IMR-90 (cell line): Measurements from ENCODE around the gene USP24. TPM values are rescaled to one million over a fixed set of nuclear protein-coding genes. Genes with fewer than 3 reads are reported as not detected.

Experiments
- ATAC-seq: fragments of 200-7000 bp; cut with Tn5 transposase; 2 replicates; pipeline ENCODE4 v1.9.1; 2020; ENCODE audit warnings: low read depth, mild to moderate bottlenecking, moderate library complexity
- BruUV-seq: library from RNA; stranded (reverse); fragments of 400-500 nt; replicated peaks from 2 replicates; lab custom pipeline; 2021; lab: Mats Ljungman, UMichigan
- CTCF ChIA-PET: fragments of 300-600 bp; formaldehyde crosslinking; extraction: SDS; loops from one replicate; lab custom pipeline; 2021; ENCODE audit warnings: antibody characterized with exemption; lab: Yijun Ruan, JAX
- POLR2A ChIA-PET: fragments of 300-600 bp; sonication (Branson Sonifier 250); formaldehyde crosslinking; loops from one replicate; lab custom pipeline; 2022; ENCODE audit warnings: antibody characterized with exemption; ENCODE audit not compliant: unreplicated experiment; lab: Charles Lee
- DNase-seq: peaks from one replicate; pipeline ENCODE4 v3.0.0; 2013
- H2AFZ ChIP-seq: replicated peaks from 2 replicates; pipeline ENCODE3; 2013; ENCODE audit warnings: low read length, mild to moderate bottlenecking; ENCODE audit not compliant: poor library complexity
- H2AK5ac ChIP-seq: 2 replicates; pipeline ENCODE4 v1.6.1; 2013; ENCODE audit warnings: low read depth, low read length, inconsistent platforms
- H2AK9ac ChIP-seq: replicated peaks from 2 replicates; pipeline ENCODE3; 2013; ENCODE audit warnings: mild to moderate bottlenecking, low read depth, low read length, moderate library complexity; ENCODE audit not compliant: poor library complexity
- H2BK120ac ChIP-seq: 2 replicates; pipeline ENCODE4 v1.6.1; 2013; ENCODE audit warnings: low read depth, low read length, inconsistent platforms
- H2BK15ac ChIP-seq: 3 replicates; pipeline ENCODE4 v1.6.1; 2013; ENCODE audit warnings: low read depth, low read length, inconsistent platforms
- H2BK20ac ChIP-seq: 2 replicates; pipeline ENCODE4 v1.6.1; 2013; ENCODE audit warnings: low read depth, mild to moderate bottlenecking, inconsistent platforms, low read length, moderate library complexity
- H2BK5ac ChIP-seq: 2 replicates; pipeline ENCODE4 v1.6.1; 2013; ENCODE audit warnings: mild to moderate bottlenecking, low read depth, low read length, inconsistent platforms; ENCODE audit not compliant: poor library complexity, severe bottlenecking
- H3K14ac ChIP-seq: replicated peaks from 2 replicates; pipeline ENCODE4 v1.6.1; 2013; ENCODE audit warnings: low read depth, low read length, inconsistent platforms
- H3K18ac ChIP-seq: 2 replicates; pipeline ENCODE4 v1.6.1; 2013; ENCODE audit warnings: low read depth, low read length, control low read depth
- H3K23ac ChIP-seq: 2 replicates; pipeline ENCODE4 v1.6.1; 2013; ENCODE audit warnings: low read depth, low read length, inconsistent platforms
- H3K27ac ChIP-seq: 2 replicates; pipeline ENCODE4 v1.5.1; 2013; ENCODE audit warnings: mild to moderate bottlenecking, control low read depth, low read length; ENCODE audit not compliant: insufficient read depth
- H3K27me3 ChIP-seq: 2 replicates; pipeline ENCODE4 v1.6.1; 2013; ENCODE audit warnings: low read length; ENCODE audit not compliant: control insufficient read depth, insufficient read depth
- H3K36me3 ChIP-seq: 2 replicates; pipeline ENCODE4 v1.6.1; 2013; ENCODE audit warnings: low read length, mixed read lengths; ENCODE audit not compliant: control insufficient read depth, insufficient read depth
- H3K4ac ChIP-seq: 2 replicates; pipeline ENCODE4 v1.6.1; 2013; ENCODE audit warnings: low read depth, low read length, inconsistent platforms
- H3K4me1 ChIP-seq: 2 replicates; pipeline ENCODE4 v1.6.1; 2013; ENCODE audit warnings: low read length, mixed read lengths; ENCODE audit not compliant: control insufficient read depth, insufficient read depth
- H3K4me2 ChIP-seq: 2 replicates; pipeline ENCODE4 v1.6.1; 2013; ENCODE audit warnings: low read depth, mild to moderate bottlenecking, control low read depth, low read length, moderate library complexity
- H3K4me3 ChIP-seq: 2 replicates; pipeline ENCODE4 v1.5.1; 2013; ENCODE audit warnings: low read depth, mild to moderate bottlenecking, control low read depth, low read length, moderate library complexity; ENCODE audit not compliant: insufficient read depth
- H3K56ac ChIP-seq: 2 replicates; pipeline ENCODE4 v1.6.1; 2013; ENCODE audit warnings: low read length, inconsistent platforms; ENCODE audit not compliant: insufficient read depth; ENCODE audit errors: extremely low read depth
- H3K79me1 ChIP-seq, 2 experiments: 2 replicates each; pipeline ENCODE4 v1.6.1; 2013; ENCODE audit warnings: low read length in 2 of 2, inconsistent platforms in 1 of 2, low read depth in 1 of 2
- H3K9ac ChIP-seq: 2 replicates; pipeline ENCODE4 v1.6.1; 2013; ENCODE audit warnings: low read depth, low read length, control low read depth
- H3K9me1 ChIP-seq: 2 replicates; pipeline ENCODE4 v1.6.1; 2013; ENCODE audit warnings: low read length, inconsistent platforms; ENCODE audit not compliant: insufficient read depth
- H3K9me3 ChIP-seq: 2 replicates; pipeline ENCODE4 v1.6.1; 2013; ENCODE audit warnings: low read length; ENCODE audit not compliant: control insufficient read depth, insufficient read depth
- H4K20me1 ChIP-seq: 2 replicates; pipeline ENCODE4 v1.6.1; 2013; ENCODE audit warnings: low read length, inconsistent platforms; ENCODE audit not compliant: insufficient read depth
- H4K5ac ChIP-seq: 2 replicates; pipeline ENCODE4 v1.6.1; 2013; ENCODE audit warnings: mild to moderate bottlenecking, low read depth, low read length, control low read depth
- H4K8ac ChIP-seq, 2 experiments: 2 replicates each; pipeline ENCODE4 v1.6.1; 2013; ENCODE audit warnings: low read depth in 2 of 2, low read length in 2 of 2, control low read depth in 1 of 2, inconsistent platforms in 1 of 2
- H4K91ac ChIP-seq: 2 replicates; pipeline ENCODE4 v1.6.1; 2013; ENCODE audit warnings: low read depth, low read length, inconsistent platforms; ENCODE audit not compliant: insufficient read depth
- BHLHE40 ChIP-seq: fragments of 150-350 bp; IDR thresholded peaks from 2 replicates; pipeline ENCODE4 v1.6.1; 2016; ENCODE audit warnings: mild to moderate bottlenecking, low read depth, low read length
- CHD1 ChIP-seq: IDR thresholded peaks from 2 replicates; pipeline ENCODE4 v1.6.1; 2012; ENCODE audit warnings: low read depth, low read length, improper control_type of control experiment
- FOS ChIP-seq: fragments of 150-350 bp; IDR thresholded peaks from 2 replicates; pipeline ENCODE4 v1.6.1; 2016; ENCODE audit warnings: low read depth, low read length
- NFE2L2 ChIP-seq: fragments of 150-350 bp; IDR thresholded peaks from 2 replicates; pipeline ENCODE4 v1.6.1; 2016; ENCODE audit warnings: low read depth, mild to moderate bottlenecking, low read length
- RAD21 ChIP-seq: IDR thresholded peaks from 2 replicates; pipeline ENCODE4 v1.6.1; 2012; ENCODE audit warnings: low read length, improper control_type of control experiment
- RCOR1 ChIP-seq: IDR thresholded peaks from 2 replicates; pipeline ENCODE4 v1.6.1; 2012; ENCODE audit warnings: mild to moderate bottlenecking, low read length, improper control_type of control experiment; ENCODE audit not compliant: insufficient replicate concordance
- WGBS, 2 experiments: methylation state at CpG; one replicate each; pipeline versions ENCODE4 v1.1.5 to v1.1.7; 2013; ENCODE audit warnings: missing lambda C conversion rate in 2 of 2; ENCODE audit not compliant: insufficient read length in 1 of 2; ENCODE audit errors: extremely low coverage in 2 of 2; 5-methylcytosine and 5-hydroxymethylcytosine counted together
- dilution Hi-C: fragments of 300-500 bp; cut with HindIII; formaldehyde crosslinking; loops from one replicate; pipeline ENCODE4 v1.14.3; 2018; ENCODE audit warnings: low sequenced_read_pairs; ENCODE audit not compliant: unreplicated experiment
- in situ Hi-C: fragments of 300-500 bp; cut with MboI; formaldehyde crosslinking; loops from 3 replicates; pipeline ENCODE4 v1.14.3; 2019; ENCODE audit warnings: low sequenced_read_pairs, inconsistent platforms, mixed read lengths
- intact Hi-C: fragments of 100-400 bp; cut with micrococcal nuclease; formaldehyde crosslinking; loops from 2 replicates; pipeline ENCODE4 v1.10.0; 2022
- polyA plus RNA-seq, 3 experiments: library from polyadenylated mRNA; depleted of rRNA; stranded (reverse); fragments of >200 nt; gene quantifications; 2 replicates each; pipeline ENCODE4 v1.2.3, GENCODE V29; 2012; ENCODE audit warnings: low replicate concordance in 1 of 3
- total RNA-seq: library from RNA; depleted of rRNA; stranded (reverse); fragments of >200 nt; gene quantifications from 2 replicates; pipeline ENCODE4 v1.2.3, GENCODE V29; 2012

USP24 gene
- total and polyA plus RNA-seq, 2 of the 4 experiments (the other 2 are of a cell fraction): 8.4 to 36.7 TPM

DNA sequence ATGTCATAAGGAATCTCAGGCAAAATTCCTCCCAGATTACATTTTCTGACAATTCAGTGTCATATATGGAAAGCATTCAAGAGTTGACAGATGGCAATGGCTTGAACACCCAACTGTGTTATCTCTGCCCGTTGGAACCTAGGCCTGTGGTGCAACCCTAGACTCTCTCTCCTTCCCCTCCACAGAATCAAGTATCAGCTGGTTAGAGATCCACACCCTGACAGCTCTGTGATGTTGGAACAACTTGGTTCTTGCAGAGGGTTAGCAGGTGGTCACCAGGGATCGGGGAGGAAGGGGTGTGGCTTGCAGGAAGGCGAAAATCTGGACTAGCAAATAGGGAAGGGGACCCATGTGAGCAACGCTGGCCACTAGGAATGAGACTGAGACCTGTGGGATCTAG is 149.5 kb downstream of the USP24 start:
- no peak overlapping the region for H3K9ac ChIP-seq
- TF ChIP-seq CHD1 (no peak), RAD21 (no peak), NFE2L2 (no peak), BHLHE40 (no peak), FOS (no peak), RCOR1 (no peak)
- H3K36me3 ChIP-seq: peaks cover 29% of the 10 kb centered on the region
- H4K5ac ChIP-seq: no peak overlapping the region
- no peak overlapping the region for H2BK120ac ChIP-seq
- no peak overlapping the region for H2AK9ac ChIP-seq
- peaks cover 5% of the 10 kb centered on the region; the same call in 1 of the 2 replicates for H3K27me3 ChIP-seq
- WGBS, 2 experiments: no CpG with 5 or more reads among the region's 4 CpGs
- H4K20me1 ChIP-seq: peaks cover 18% of the 10 kb centered on the region
- no peak overlapping the region for H3K23ac ChIP-seq
- H2BK20ac ChIP-seq: no peak overlapping the region
- H2BK5ac ChIP-seq: no peak overlapping the region
- H3K27ac ChIP-seq: no peak overlapping the region
- in situ Hi-C loops (no loop called here), intact Hi-C loops (no loop called here), dilution Hi-C loops (no loop called here)
- no peaks in the 10 kb centered on the region for H3K79me1 ChIP-seq
- no peak overlapping the region for H3K56ac ChIP-seq
- no peak overlapping the region for H2AFZ ChIP-seq
- H4K8ac ChIP-seq: no peak overlapping the region
- no peaks in the 10 kb centered on the region for H3K9me3 ChIP-seq
- no peak overlapping the region for H2AK5ac ChIP-seq
- CTCF ChIA-PET: no interaction called here
- no peak for DNase-seq
- no peak overlapping the region for H3K4ac ChIP-seq
- no peak overlapping the region for H4K91ac ChIP-seq
- no peak overlapping the region for H2BK15ac ChIP-seq
- H3K9me1 ChIP-seq: peaks cover 21% of the 10 kb centered on the region
- POLR2A ChIA-PET: no interaction called here
- H3K4me1 ChIP-seq: peaks cover 6% of the 10 kb centered on the region
- no TSS peak for BruUV-seq
- no peak for ATAC-seq
- H3K4me3 ChIP-seq: no peak overlapping the region
- H3K18ac ChIP-seq: no peak overlapping the region
- no peak overlapping the region for H3K4me2 ChIP-seq
- H3K14ac ChIP-seq: no peak overlapping the region
